Superior temporal gyrus (tissue), 1 donor: ENCODE data around the gene DNM3.

Source experiments
- DNase-seq: peaks from one replicate; pipeline ENCODE4 v3.0.0-alpha.2; 2016; ENCODE audit errors: extremely low spot score

Gene DNM3

GRCh38 chr1:172394141-172394751, 552.9 kb downstream of the DNM3 start:
- peak; percentile 76 for DNase-seq

GRCh38 chr1:172394811-172395210, 553.5 kb downstream of the DNM3 start:
- DNase-seq, result no peak

GRCh38 chr1:172395576-172395975, 554.3 kb downstream of the DNM3 start:
- no peak for DNase-seq

GRCh38 chr1:172397221-172397620, 555.9 kb downstream of the DNM3 start:
- DNase-seq, result no peak

GRCh38 chr1:172397633-172398032, 556.3 kb downstream of the DNM3 start:
- no peak for DNase-seq

- DNase-seq, result peak; percentile 69
Measured at GRCh38 chr1:172398193-172398592, 556.9 kb downstream of the DNM3 start.

GRCh38 chr1:172398970-172399755, 557.9 kb downstream of the DNM3 start:
- DNase-seq, result peak; percentile 94

GRCh38 chr1:172399756-172400721, 558.7 kb downstream of the DNM3 start:
- DNase-seq, result no peak

GRCh38 chr1:172400722-172401105, 559.4 kb downstream of the DNM3 start:
- no peak for DNase-seq

GRCh38 chr1:172401477-172401876, 560.2 kb downstream of the DNM3 start:
- DNase-seq, result no peak

- DNase-seq, result no peak
Measured at GRCh38 chr1:172401892-172402291, 560.6 kb downstream of the DNM3 start.

- DNase-seq, result no peak
Measured at GRCh38 chr1:172402878-172403569, 561.7 kb downstream of the DNM3 start.

- no peak for DNase-seq
Measured at GRCh38 chr1:172404121-172404520, 562.8 kb downstream of the DNM3 start.

GRCh38 chr1:172405912-172406311, 564.6 kb downstream of the DNM3 start:
- DNase-seq, result no peak

GRCh38 chr1:172406968-172407367, 565.7 kb downstream of the DNM3 start:
- DNase-seq, result no peak

GRCh38 chr1:172408958-172409357, 567.7 kb downstream of the DNM3 start:
- DNase-seq, result no peak

- no peak for DNase-seq
Measured at GRCh38 chr1:172410027-172410426, 568.7 kb downstream of the DNM3 start.

GRCh38 chr1:172411791-172412338, 570.6 kb downstream of the DNM3 start:
- DNase-seq, result no peak

GRCh38 chr1:172414331-172414730, 573.0 kb downstream of the DNM3 start:
- DNase-seq, result no peak

GRCh38 chr1:172416496-172417035, 575.3 kb downstream of the DNM3 start:
- DNase-seq, result no peak

GRCh38 chr1:172417557-172417956, 576.3 kb downstream of the DNM3 start:
- no peak for DNase-seq
